GM19240 (cell line): ENCODE measurements around the gene VIM.

Experiments
- DNase-seq: peaks from one replicate; pipeline ENCODE4 v3.0.0; 2011; ENCODE audit warnings: low spot score; ENCODE audit not compliant: insufficient read length

The VIM gene

GRCh38 chr10:17228091-17229015 is at the start of gene VIM:
Gene VIM (plus strand): TSS chr10:17228241. CDS start chr10:17229423, 1,182 bp downstream.
- no peak for DNase-seq

GRCh38 chr10:17179002-17179401 is 49.0 kb upstream of the VIM start:
- DNase-seq, result no peak

- DNase-seq, result no peak
Observed at GRCh38 chr10:17181110-17181509, 46.9 kb upstream of the VIM start.

DNA sequence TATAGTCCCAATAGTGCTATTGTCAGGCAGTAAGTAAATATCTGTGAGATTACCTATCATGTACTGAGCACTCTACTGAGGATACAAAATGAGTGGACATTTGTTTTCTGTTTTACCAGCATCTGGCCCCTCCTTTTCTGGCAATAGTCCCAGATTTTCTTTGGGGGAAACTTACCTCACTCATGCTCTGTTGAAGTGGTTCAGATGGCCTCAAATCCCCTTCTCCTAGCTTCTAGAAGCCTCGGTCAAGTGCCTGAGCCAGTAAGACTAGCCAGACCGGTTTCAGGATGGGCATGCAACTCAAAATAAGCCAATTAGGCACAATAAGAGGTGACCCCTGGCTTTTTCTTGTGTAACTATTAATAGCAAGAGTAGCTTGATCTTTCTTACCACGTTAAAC is 46.3 kb upstream of the VIM start:
- no peak for DNase-seq

GRCh38 chr10:17183110-17183509 is 44.9 kb upstream of the VIM start:
- no peak for DNase-seq

DNA sequence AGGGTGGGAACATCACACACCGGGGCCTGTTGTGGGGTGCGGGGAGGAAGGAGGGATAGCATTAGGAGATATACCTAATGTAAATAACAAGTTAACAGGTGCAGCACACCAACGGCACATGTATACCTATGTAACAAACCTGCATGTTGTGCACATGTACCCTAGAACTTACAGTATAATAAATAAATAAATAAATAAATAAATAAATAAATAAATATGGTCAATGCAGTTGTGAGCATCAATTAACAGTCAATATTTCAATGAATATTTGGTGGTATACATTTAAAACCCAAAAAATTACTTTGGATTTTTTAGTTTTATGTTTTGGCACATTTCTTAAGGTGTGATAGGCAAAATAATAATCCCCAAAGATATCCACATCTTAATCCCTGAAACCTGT is 42.2 kb upstream of the VIM start:
- no peak for DNase-seq

DNA sequence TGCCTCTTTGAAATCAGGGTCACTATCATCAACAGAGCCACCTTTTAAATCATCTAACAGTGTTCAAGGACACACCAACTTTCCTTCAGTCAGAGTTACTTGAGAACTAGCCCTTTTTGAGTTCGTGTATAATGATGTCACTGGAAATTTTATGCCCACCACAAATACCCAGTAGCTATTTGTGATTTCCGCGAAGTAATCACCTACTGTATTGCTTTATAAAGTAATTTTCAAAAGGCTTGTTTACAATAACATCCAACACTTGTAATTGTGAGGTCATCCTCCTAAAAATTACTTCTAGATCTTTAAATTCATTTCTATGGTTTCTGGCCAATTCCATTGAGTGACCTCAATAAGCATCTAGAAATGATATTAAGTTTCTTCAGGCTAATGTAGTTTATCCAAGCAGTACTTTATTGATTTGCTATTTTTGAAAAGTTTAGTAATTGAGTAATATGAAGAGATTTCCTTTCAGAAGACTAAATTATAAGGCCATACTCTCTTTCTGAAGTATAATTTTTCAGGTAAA is 39.3 kb upstream of the VIM start:
- DNase-seq, result no peak

- DNase-seq, result no peak
Observed at GRCh38 chr10:17190602-17191001, 37.4 kb upstream of the VIM start.

- DNase-seq, result no peak
Observed at GRCh38 chr10:17195083-17195482, 33.0 kb upstream of the VIM start.

DNA sequence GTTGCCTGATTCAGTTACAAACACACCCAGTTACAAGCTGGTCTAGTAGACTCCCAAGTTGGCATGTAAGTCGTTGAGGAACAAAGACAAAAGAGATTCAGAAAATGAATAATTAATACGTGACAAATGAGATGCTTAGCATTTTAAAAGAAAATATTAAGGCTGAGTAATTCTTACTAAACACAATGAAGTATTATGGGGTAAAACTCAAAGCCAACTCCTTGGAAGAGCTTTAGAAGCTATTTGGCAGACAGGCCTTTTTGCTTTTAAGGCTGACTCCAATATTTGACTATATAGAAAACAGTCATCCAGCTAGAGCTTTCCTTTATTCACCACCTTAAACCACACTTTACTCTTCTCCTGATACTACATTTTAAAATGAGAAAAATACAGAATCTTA is 32.0 kb upstream of the VIM start:
- DNase-seq, result no peak

DNA sequence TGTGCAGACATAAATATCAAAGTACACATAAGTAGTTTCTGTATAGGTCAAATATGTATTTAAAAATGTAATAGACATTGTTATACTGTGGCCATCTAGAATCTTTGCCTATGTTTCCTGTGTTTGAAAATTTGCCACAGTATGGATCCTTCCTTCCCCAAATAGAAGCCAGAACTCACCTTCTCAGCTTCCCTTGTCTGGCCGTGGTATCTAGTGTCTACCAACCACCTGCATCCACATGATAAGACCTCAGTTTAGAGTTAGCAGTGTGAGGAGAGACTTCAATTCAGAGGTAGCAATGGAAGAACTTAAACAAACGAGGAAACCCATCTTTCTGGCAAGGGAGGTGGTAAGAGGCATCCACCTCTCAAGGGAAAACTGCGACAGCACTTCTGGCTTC is 31.5 kb upstream of the VIM start:
- DNase-seq, result no peak

DNA sequence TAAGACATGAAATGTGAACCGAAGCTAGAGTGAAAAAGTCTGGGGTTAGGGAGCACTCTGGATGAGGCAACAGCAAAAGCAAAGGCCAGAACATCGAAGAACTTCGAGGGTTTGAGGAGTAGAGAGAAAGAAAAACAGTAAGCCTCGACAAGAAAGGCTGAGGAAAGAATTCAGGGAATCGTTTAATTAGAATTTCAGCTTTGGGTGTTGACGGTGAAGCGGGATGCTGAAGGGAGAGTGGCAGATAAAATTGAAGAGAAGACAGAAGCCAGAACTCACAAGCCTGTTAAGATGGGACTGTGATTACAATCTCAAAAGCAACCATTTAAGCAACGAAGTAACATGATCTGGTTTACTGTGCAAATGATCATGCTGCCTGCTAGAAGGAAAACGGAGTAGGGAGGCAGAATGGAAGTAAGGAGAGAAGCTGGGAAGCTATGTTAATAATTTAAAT is 28.7 kb upstream of the VIM start:
- DNase-seq, result no peak

DNA sequence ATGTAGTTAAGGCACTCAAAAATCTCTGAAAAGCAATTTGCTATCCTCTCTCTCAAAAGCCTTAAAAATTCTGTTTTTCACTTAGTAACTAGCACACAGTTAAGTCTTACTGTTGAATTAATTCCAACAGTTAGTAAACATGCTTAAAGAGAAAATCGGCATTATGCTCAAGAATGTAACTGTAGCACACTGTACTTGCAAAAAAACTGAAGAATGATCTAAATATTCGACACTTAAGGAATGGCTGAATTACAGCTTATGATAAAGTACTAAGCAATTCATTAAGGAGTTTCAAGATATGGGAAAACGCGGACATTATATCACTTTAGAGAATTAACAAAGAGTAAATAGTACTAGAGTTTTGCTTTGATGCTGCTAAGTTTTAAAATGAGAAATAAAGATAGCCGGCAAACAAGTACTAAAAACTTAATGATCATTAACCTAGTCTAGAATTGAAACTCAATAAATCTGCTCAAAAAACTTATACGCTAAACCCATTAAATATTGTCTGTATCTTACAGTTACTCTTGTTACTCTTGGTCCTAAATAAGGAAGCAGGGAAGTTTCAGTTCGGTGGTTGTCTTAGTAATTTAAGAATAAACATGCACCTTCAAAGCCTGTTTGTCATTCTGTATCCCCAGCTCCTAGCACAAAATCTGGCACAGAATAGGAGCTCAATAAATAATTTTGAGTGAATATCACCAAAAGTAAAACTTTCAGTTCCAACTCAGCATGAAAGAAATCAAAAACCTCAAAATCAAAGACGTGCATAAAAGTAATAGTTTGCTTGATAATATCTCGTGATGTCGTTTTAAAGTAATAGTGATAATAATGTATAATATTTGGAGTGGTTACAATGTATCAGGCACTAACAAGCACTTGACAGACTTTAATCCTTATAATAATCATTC is 27.8 kb upstream of the VIM start:
- no peak for DNase-seq

GRCh38 chr10:17200912-17201793 is 26.9 kb upstream of the VIM start, which contains the start of gene TRDMT1:
Gene TRDMT1 (minus strand): TSS chr10:17201672. CDS start chr10:17201634, 38 bp downstream.
- peak; percentile 26 for DNase-seq

DNA sequence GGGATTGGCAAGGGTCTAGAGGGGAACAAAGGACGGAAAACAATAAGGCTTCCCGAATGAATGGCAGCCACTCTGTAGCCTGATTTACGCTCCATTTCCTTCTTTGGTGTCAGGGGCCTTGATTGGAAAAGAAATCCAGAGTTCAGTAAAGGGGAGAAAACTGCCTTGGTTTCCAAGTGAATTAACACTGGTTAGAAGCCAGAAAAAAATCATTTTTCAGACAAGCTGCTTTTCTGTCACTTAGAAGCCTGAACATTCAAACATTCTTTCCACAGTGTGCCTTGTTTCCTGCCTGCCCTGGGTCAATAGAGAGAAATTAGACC is 26.3 kb upstream of the VIM start:
- DNase-seq, result no peak

DNA sequence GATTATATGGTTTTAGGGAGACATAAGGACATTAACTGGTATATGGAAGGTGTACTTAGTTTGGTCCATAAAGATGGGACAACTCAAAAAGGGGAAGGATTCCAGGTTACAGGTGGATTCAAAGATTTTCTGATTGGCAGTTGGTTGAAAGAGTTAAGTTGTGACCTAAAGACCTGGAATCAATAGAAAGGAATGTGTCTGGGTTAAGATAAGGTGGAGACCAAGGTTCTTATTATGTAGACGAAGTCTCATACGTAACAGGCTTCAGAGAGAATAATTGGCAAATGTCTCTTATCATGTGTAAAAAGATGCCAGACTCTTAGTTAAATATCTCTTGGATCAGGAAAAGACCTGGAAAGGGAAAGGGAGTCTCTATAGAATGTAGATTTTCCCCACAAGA is 25.5 kb upstream of the VIM start:
- DNase-seq, result no peak

DNA sequence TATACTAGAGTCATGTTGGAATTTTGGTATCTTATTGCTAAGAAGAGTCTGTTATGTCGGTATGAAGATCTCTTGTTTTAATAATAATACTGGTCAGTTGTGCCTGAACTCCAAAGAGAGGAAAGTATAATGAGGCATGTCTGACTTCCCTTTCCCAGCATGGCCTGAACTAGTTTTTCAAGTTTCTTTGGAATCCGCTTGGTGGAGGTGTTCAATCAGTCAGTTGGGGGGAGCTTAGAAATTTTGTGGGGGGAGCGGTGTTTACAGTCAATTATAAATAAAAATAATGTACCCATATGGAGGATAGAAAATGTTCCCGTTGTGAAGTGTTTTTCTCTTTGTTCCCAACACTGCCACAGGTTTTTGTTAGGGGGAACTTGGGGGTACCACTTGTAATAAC is 25.0 kb upstream of the VIM start:
- DNase-seq, result no peak

- DNase-seq, result no peak
Observed at GRCh38 chr10:17203416-17203815, 24.6 kb upstream of the VIM start.

- no peak for DNase-seq
Observed at GRCh38 chr10:17206210-17206709, 21.8 kb upstream of the VIM start.

- no peak for DNase-seq
Observed at GRCh38 chr10:17208476-17208875, 19.6 kb upstream of the VIM start.

GRCh38 chr10:17209302-17209701 is 18.7 kb upstream of the VIM start:
- no peak for DNase-seq
